Prostate gland (tissue), 2 donors: ENCODE measurements around the gene TEX52. TPM values are rescaled to one million over a fixed set of nuclear protein-coding genes. Genes with fewer than 3 reads are reported as not detected.

Experiments used
- DNase-seq: peaks from one replicate; pipeline ENCODE4 v3.0.0-alpha.2; 2019; ENCODE audit warnings: low spot score
- H3K27ac ChIP-seq, 2 donors: fragments of 200-600 bp; sonication (generic); 2 replicates each; pipeline ENCODE4 v1.5.1; 2017 to 2019
- H3K27me3 ChIP-seq: fragments of 200-600 bp; sonication (generic); replicated peaks from 2 replicates; pipeline ENCODE4 v1.5.1; 2019; ENCODE audit not compliant: insufficient read depth
- H3K36me3 ChIP-seq, 2 donors: fragments of 200-600 bp; sonication (generic); 1 replicate in 1 of 2; 2 replicates in 1 of 2; pipeline versions ENCODE4 v1.5.1 to v1.8.1; 2017 to 2019
- H3K4me1 ChIP-seq: fragments of 200-600 bp; sonication (generic); replicated peaks from 2 replicates; pipeline ENCODE4 v1.5.1; 2019
- H3K4me3 ChIP-seq, 2 donors: fragments of 200-600 bp; sonication (generic); 2 replicates each; pipeline ENCODE4 v1.5.1; 2017 to 2019
- H3K9me3 ChIP-seq: fragments of 200-600 bp; sonication (generic); 2 replicates; pipeline ENCODE4 v1.5.1; 2017
- CTCF ChIP-seq, 4 experiments: fragments of 200-600 bp in 2 of 4; fragments of 450-650 bp in 2 of 4; sonication (generic) in 2 of 4; IDR thresholded peaks; 1 replicate in 3 of 4; 2 replicates in 1 of 4; pipeline ENCODE4 v1.5.1; 2016 to 2019; ENCODE audit warnings: antibody characterized with exemption in 4 of 4, mild to moderate bottlenecking in 2 of 4, moderate library complexity in 2 of 4
- POLR2A ChIP-seq: fragments of 450-650 bp; IDR thresholded peaks from one replicate; pipeline ENCODE4 v1.6.1; 2016; ENCODE audit warnings: antibody characterized with exemption, mild to moderate bottlenecking
- POLR2AphosphoS5 ChIP-seq: sonication (generic); formaldehyde crosslinking; IDR thresholded peaks from one replicate; pipeline ENCODE4 v1.6.1; 2017; ENCODE audit warnings: antibody characterized with exemption
- WGBS: methylation state at CpG from one replicate; pipeline ENCODE4 v1.1.5; 2018; 5-methylcytosine and 5-hydroxymethylcytosine counted together
- intact Hi-C: fragments of 100-400 bp; cut with DNase I; formaldehyde crosslinking; loops from one replicate; pipeline ENCODE4 v1.14.2; 2022
- total RNA-seq, 2 donors: library from RNA; depleted of rRNA; stranded (reverse); fragments of >200 nt; gene quantifications; one replicate each; pipeline ENCODE4 v1.1.0, GENCODE V29; 2016

The TEX52 gene
- total RNA-seq, 2 donors from 2014 or later: 0.85 TPM; not detected in 1

GRCh38 chr12:2841056-2841650, 15.7 kb downstream of the TEX52 start:
- H3K27me3 ChIP-seq: no peaks in the 10 kb centered on the region
- TF ChIP-seq POLR2AphosphoS5 (no peak), POLR2A (no peak), CTCF (IDR thresholded peaks at IDR 0.05) (no peak)
- H3K36me3 ChIP-seq: no peaks in the 10 kb centered on the region
- DNase-seq: no peak
- 52% methylated on average over 9 of the region's 9 CpGs for WGBS
- no peak overlapping the region for H3K4me3 ChIP-seq
- H3K9me3 ChIP-seq: no peaks in the 10 kb centered on the region
- no peak overlapping the region for H3K27ac ChIP-seq
- H3K4me1 ChIP-seq: no peaks in the 10 kb centered on the region
- intact Hi-C loops: no loop called here

GRCh38 chr12:2836574-2836973, 20.3 kb downstream of the TEX52 start:
- intact Hi-C loops: no loop called here
- WGBS: 84% methylated on average over 8 of the region's 8 CpGs
- TF ChIP-seq CTCF (IDR thresholded peaks at IDR 0.05): no peak
- TF ChIP-seq POLR2A: no peak
- no peak for TF ChIP-seq POLR2AphosphoS5

GRCh38 chr12:2835691-2836403, 21.0 kb downstream of the TEX52 start:
- Histone ChIP-seq H3K9me3 (no peaks in the 10 kb centered on the region), H3K4me1 (peaks cover 6% of the 10 kb centered on the region), H3K36me3 (no peaks in the 10 kb centered on the region), H3K27me3 (no peaks in the 10 kb centered on the region), H3K4me3 (no peak overlapping the region), H3K27ac (no peak overlapping the region)
- intact Hi-C loops: no loop called here
- no peak for DNase-seq
- 61% methylated on average over 4 of the region's 4 CpGs for WGBS
- TF ChIP-seq POLR2A: no peak
- TF ChIP-seq POLR2AphosphoS5: no peak

More at GRCh38 chr12:2836574-2836973, 20.3 kb downstream of the TEX52 start:
- Histone ChIP-seq H3K27me3 (no peaks in the 10 kb centered on the region), H3K27ac (no peak overlapping the region), H3K4me1 (peaks cover 6% of the 10 kb centered on the region), H3K9me3 (no peaks in the 10 kb centered on the region), H3K36me3 (no peaks in the 10 kb centered on the region), H3K4me3 (no peak overlapping the region)
- DNase-seq: no peak

- TF ChIP-seq POLR2A (no peak), CTCF (IDR thresholded peaks at IDR 0.05) (no peak), POLR2AphosphoS5 (no peak)
- DNase-seq: no peak
- WGBS: 12% methylated on average over 32 of the region's 32 CpGs
- intact Hi-C loops: no loop called here
- no peak within 1 kb of the TSS for H3K27ac ChIP-seq
- no peaks in the 10 kb centered on the region for H3K27me3 ChIP-seq
- H3K9me3 ChIP-seq: no peaks in the 10 kb centered on the region
- H3K36me3 ChIP-seq: no peaks in the 10 kb centered on the region
- H3K4me1 ChIP-seq: peaks cover 6% of the 10 kb centered on the region
- H3K4me3 ChIP-seq: no peak within 1 kb of the TSS
Measured at GRCh38 chr12:2834581-2835491, 22.0 kb downstream of the TEX52 start, which contains the start of gene NRIP2. NRIP2 (minus strand) TSS chr12:2835035; CDS start chr12:2834983, 52 bp downstream.

GRCh38 chr12:2833810-2834209, 23.0 kb downstream of the TEX52 start:
- H3K9me3 ChIP-seq: no peaks in the 10 kb centered on the region
- 79% methylated on average over 9 of the region's 9 CpGs for WGBS
- TF ChIP-seq CTCF (IDR thresholded peaks at IDR 0.05) (no peak), POLR2A (no peak), POLR2AphosphoS5 (no peak)
- no peak for DNase-seq
- no peak overlapping the region for H3K27ac ChIP-seq
- peaks cover 6% of the 10 kb centered on the region for H3K4me1 ChIP-seq
- no peak overlapping the region for H3K4me3 ChIP-seq
- intact Hi-C loops: no loop called here
- H3K36me3 ChIP-seq: no peaks in the 10 kb centered on the region
- H3K27me3 ChIP-seq: no peaks in the 10 kb centered on the region
